ENCODE data around the gene C9orf152. TPM values are rescaled to one million over a fixed set of nuclear protein-coding genes. Genes with fewer than 3 reads are reported as not detected.

C9orf152 gene
- total and polyA plus RNA-seq, 2 experiments from 2014 or later = not detected

DNA sequence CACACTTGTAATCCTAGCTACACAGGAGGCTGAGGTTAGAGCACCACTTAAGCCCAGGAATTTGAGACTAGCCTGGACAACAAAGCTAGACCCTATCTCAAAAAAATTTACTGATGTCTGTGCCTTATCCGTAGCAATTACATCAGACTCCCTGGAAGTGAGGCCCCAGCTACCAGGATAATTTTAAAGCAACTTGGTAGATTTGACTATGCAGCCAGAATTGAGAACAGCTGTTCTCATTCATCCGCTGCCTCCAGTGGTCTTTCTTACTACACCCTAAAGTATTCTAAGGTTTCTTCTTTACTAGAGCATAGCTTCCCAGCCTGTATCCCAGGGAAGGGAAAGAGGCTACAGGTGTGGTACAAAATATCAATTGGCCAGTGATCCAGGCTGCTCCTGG lies 20.4 kb upstream of the C9orf152 start:
- Mint-ChIP-seq H3K27me3 (ENCODE audit: insufficient read depth, low read depth, poor library complexity) (peaks cover 2% of the 10 kb centered on the region), H3K4me1 (peaks cover 8% of the 10 kb centered on the region; the same call in 2 of the 3 replicates), H3K9me3 (peaks cover 6% of the 10 kb centered on the region; the same call in 2 of the 3 replicates), H3K4me3 (no peak overlapping the region), H3K36me3 (ENCODE audit: low read depth) (no peaks in the 10 kb centered on the region), H3K27ac (no peak overlapping the region)
- Histone ChIP-seq H3K4me3 (no peak overlapping the region), H3K27ac (ENCODE audit: low read depth) (no peak overlapping the region), H3K27me3 (ENCODE audit: insufficient read depth) (no peaks in the 10 kb centered on the region), H3K79me2 (replicated peaks; ENCODE audit: insufficient read depth) (no peaks in the 10 kb centered on the region), H2AFZ (no peak overlapping the region), H3K4me2 (no peak overlapping the region), H4K20me1 (replicated peaks; ENCODE audit: insufficient read depth) (no peaks in the 10 kb centered on the region), H3K4me1 (ENCODE audit: insufficient read depth) (no peaks in the 10 kb centered on the region), H3F3A (replicated peaks; ENCODE audit: low read depth) (no peaks in the 10 kb centered on the region), H3K9me2 (ENCODE audit: insufficient read depth) (no peaks in the 10 kb centered on the region), H3K36me3 (ENCODE audit: insufficient read depth) (no peaks in the 10 kb centered on the region)
- TF ChIP-seq, protein P1, sequence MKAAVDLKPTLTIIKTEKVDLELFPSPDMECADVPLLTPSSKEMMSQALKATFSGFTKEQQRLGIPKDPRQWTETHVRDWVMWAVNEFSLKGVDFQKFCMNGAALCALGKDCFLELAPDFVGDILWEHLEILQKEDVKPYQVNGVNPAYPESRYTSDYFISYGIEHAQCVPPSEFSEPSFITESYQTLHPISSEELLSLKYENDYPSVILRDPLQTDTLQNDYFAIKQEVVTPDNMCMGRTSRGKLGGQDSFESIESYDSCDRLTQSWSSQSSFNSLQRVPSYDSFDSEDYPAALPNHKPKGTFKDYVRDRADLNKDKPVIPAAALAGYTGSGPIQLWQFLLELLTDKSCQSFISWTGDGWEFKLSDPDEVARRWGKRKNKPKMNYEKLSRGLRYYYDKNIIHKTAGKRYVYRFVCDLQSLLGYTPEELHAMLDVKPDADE (IDR thresholded peaks at IDR 0.05) = no peak
- DNase-seq (ENCODE audit: low spot score) (no peak), ATAC-seq (no peak)

DNA sequence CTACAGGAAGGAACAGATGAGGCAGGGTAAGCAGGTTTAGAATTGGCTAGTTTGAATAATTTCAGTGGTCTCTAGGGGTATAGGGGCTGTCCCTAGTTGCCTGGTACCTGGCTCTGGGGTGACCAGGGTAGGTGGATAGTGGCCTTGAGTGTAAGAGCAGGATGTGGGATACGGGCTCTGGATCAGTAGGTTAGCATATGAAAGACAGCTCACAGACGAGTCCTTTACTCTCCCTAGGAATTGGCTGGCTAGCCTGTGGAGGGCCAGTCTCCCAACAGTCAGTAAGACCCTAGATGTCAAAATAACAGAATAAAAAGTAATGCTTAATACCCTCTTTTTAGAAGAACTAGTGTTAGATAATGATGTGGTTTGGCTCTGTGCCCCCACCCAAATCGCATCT lies 16.6 kb upstream of the C9orf152 start:
- H3K4me2 ChIP-seq = no peak overlapping the region
- no peak overlapping the region for H3K4me3 ChIP-seq
- Mint-ChIP-seq H3K36me3 (ENCODE audit: low read depth) (no peaks in the 10 kb centered on the region), H3K27me3 (ENCODE audit: insufficient read depth, low read depth, poor library complexity) (no peaks in the 10 kb centered on the region), H3K4me3 (no peak overlapping the region), H3K4me1 (peaks cover 8% of the 10 kb centered on the region; the same call in 2 of the 3 replicates), H3K9me3 (peaks cover 5% of the 10 kb centered on the region; the same call in 2 of the 3 replicates), H3K27ac (no peak overlapping the region)
- H4K20me1 ChIP-seq (replicated peaks; ENCODE audit: insufficient read depth) = no peaks in the 10 kb centered on the region
- no peak overlapping the region for H3K27ac ChIP-seq (ENCODE audit: low read depth)
- H3K4me1 ChIP-seq (ENCODE audit: insufficient read depth) = no peaks in the 10 kb centered on the region
- H2AFZ ChIP-seq = no peak overlapping the region
- DNase-seq (ENCODE audit: low spot score) = peak; percentile 36
- H3K79me2 ChIP-seq (replicated peaks; ENCODE audit: insufficient read depth) = no peaks in the 10 kb centered on the region
- no peaks in the 10 kb centered on the region for H3F3A ChIP-seq (replicated peaks; ENCODE audit: low read depth)
- H3K9me2 ChIP-seq (ENCODE audit: insufficient read depth) = no peaks in the 10 kb centered on the region
- no peaks in the 10 kb centered on the region for H3K27me3 ChIP-seq (ENCODE audit: insufficient read depth)
- no peaks in the 10 kb centered on the region for H3K36me3 ChIP-seq (ENCODE audit: insufficient read depth)
- ATAC-seq = peak; percentile 85
- TF ChIP-seq EZH2phosphoT487 (IDR thresholded peaks at IDR 0.05; ENCODE audit: unreplicated experiment) = no peak
- no peak for TF ChIP-seq POLR2AphosphoS5 (IDR thresholded peaks at IDR 0.05; ENCODE audit: low read depth)

DNA sequence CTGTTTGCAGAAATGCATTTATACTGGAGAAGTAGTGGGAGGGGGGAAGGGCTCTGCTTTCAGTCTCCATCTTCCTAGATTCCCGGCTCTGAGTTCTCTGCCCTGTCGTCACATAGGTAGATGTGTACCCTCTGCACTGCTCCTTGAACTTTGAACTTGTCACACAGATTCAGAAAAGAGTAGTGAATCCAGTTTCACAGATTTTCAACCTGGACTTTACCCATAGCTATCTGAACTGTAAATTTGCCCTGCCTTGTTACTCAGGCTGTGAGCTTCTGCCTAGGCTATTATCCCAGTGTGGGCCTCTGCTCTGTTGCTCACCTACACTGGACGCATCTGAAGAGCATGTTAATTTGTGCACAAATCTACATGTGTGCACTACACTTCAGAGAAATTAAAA lies 12.8 kb upstream of the C9orf152 start:
- Histone ChIP-seq H3K27me3 (ENCODE audit: insufficient read depth) (no peaks in the 10 kb centered on the region), H3K27ac (ENCODE audit: low read depth) (no peak overlapping the region), H2AFZ (no peak overlapping the region), H3K36me3 (ENCODE audit: insufficient read depth) (no peaks in the 10 kb centered on the region), H3K79me2 (replicated peaks; ENCODE audit: insufficient read depth) (no peaks in the 10 kb centered on the region), H3K4me2 (no peak overlapping the region), H3K9me2 (ENCODE audit: insufficient read depth) (no peaks in the 10 kb centered on the region), H4K20me1 (replicated peaks; ENCODE audit: insufficient read depth) (no peaks in the 10 kb centered on the region), H3K4me3 (no peak overlapping the region), H3K4me1 (ENCODE audit: insufficient read depth) (no peaks in the 10 kb centered on the region), H3F3A (replicated peaks; ENCODE audit: low read depth) (no peaks in the 10 kb centered on the region)
- DNase-seq (ENCODE audit: low spot score) = no peak
- Mint-ChIP-seq H3K4me1 (peaks cover 8% of the 10 kb centered on the region; the same call in 2 of the 3 replicates), H3K27ac (no peak overlapping the region), H3K27me3 (ENCODE audit: insufficient read depth, low read depth, poor library complexity) (peaks cover 2% of the 10 kb centered on the region), H3K4me3 (no peak overlapping the region), H3K9me3 (peaks cover 5% of the 10 kb centered on the region; the same call in 2 of the 3 replicates), H3K36me3 (ENCODE audit: low read depth) (no peaks in the 10 kb centered on the region)
- ATAC-seq = no peak
- TF ChIP-seq POLR2AphosphoS5 (IDR thresholded peaks at IDR 0.05; ENCODE audit: low read depth) (no peak), ZNF114 (CRISPR knock-in tag; IDR thresholded peaks at IDR 0.05) (no peak), EZH2phosphoT487 (IDR thresholded peaks at IDR 0.05; ENCODE audit: unreplicated experiment) (no peak), STAT1 (IDR thresholded peaks at IDR 0.05; ENCODE audit: unreplicated experiment) (no peak), ZNF331 (CRISPR knock-in tag; IDR thresholded peaks at IDR 0.05; ENCODE audit: low read depth) (no peak)
- TF ChIP-seq, protein P2, sequence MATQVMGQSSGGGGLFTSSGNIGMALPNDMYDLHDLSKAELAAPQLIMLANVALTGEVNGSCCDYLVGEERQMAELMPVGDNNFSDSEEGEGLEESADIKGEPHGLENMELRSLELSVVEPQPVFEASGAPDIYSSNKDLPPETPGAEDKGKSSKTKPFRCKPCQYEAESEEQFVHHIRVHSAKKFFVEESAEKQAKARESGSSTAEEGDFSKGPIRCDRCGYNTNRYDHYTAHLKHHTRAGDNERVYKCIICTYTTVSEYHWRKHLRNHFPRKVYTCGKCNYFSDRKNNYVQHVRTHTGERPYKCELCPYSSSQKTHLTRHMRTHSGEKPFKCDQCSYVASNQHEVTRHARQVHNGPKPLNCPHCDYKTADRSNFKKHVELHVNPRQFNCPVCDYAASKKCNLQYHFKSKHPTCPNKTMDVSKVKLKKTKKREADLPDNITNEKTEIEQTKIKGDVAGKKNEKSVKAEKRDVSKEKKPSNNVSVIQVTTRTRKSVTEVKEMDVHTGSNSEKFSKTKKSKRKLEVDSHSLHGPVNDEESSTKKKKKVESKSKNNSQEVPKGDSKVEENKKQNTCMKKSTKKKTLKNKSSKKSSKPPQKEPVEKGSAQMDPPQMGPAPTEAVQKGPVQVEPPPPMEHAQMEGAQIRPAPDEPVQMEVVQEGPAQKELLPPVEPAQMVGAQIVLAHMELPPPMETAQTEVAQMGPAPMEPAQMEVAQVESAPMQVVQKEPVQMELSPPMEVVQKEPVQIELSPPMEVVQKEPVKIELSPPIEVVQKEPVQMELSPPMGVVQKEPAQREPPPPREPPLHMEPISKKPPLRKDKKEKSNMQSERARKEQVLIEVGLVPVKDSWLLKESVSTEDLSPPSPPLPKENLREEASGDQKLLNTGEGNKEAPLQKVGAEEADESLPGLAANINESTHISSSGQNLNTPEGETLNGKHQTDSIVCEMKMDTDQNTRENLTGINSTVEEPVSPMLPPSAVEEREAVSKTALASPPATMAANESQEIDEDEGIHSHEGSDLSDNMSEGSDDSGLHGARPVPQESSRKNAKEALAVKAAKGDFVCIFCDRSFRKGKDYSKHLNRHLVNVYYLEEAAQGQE (IDR thresholded peaks at IDR 0.05; ENCODE audit: unreplicated experiment) = no peak
- TF ChIP-seq, protein P1 (IDR thresholded peaks at IDR 0.05) = no peak
